Epidermal melanocyte (primary cell): ENCODE measurements around the gene SMAD6.
"Not testable (repeated sequence)": the region's sequence is repeated elsewhere in the genome, so short reads cannot be mapped to it uniquely, and the experiment has no call there.

Experiments
- DNase-seq: peaks from one replicate; pipeline ENCODE4 v3.0.0; 2011; ENCODE audit warnings: low spot score; ENCODE audit not compliant: insufficient read length

The SMAD6 gene

GRCh38 chr15:66822114-66822513 lies 120.1 kb downstream of the SMAD6 start:
- no peak for DNase-seq

DNA sequence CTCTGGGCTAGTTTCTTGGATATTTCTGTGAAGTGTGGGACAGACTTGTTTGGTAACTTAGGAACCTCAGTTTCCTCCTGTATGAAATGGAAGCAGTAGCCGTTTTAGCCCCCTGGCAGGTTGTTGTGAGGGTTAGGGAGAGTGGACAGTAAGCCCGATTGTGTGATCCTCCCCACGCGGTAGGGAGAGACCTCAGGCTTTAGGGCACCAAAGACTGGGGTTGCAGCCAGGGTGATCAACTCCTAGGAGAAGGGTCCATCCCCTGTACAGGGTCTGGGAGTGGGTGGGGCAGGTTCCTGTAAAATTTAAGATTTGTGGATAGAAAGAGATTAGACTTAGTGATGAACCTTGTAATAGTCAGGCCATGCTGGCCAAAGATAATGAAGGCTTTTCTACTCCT lies 120.5 kb downstream of the SMAD6 start:
- no peak for DNase-seq

DNA sequence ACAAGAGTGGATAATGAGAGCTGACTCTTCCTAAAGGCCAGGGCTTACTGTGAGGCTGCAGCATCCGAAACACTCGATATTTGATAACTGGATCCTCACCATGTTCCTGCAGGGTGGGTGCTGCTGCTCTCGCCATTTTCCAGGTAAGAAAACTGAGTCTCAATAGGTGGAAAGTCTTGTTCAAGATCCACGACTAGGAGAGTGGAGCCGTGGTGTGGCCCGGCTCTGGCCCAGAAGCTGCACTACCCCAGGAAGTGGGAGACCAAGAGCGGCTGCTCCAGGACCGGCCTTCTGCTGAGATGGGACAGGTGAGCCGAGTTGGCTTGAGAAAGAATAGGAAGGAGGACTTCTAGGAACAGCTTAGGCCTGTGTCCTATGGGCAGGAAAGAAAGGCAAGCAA lies 121.6 kb downstream of the SMAD6 start:
- DNase-seq = no peak

DNA sequence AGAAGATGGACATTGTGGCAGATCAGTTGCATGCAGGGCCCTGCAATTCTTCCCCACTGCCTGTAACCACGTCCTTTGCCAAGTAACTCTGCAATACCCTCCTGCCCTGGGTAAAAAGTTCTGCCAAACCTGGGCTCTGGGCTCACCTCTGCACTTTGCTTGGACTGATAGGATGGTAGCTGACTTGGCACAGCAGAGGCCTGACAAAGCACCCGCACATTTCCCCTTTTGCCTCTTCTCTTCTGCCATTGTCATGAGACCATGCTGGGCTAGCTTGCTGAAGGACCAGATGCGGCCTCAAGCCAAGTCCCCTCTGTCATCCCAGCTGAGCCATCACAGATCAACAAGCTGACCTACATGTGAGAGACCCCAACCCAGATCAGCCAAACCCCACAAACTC lies 122.4 kb downstream of the SMAD6 start:
- DNase-seq = no peak

- no peak for DNase-seq
Observed at GRCh38 chr15:66825139-66825538, 123.1 kb downstream of the SMAD6 start.

- DNase-seq = no peak
Observed at GRCh38 chr15:66825731-66826130, 123.7 kb downstream of the SMAD6 start.

DNA sequence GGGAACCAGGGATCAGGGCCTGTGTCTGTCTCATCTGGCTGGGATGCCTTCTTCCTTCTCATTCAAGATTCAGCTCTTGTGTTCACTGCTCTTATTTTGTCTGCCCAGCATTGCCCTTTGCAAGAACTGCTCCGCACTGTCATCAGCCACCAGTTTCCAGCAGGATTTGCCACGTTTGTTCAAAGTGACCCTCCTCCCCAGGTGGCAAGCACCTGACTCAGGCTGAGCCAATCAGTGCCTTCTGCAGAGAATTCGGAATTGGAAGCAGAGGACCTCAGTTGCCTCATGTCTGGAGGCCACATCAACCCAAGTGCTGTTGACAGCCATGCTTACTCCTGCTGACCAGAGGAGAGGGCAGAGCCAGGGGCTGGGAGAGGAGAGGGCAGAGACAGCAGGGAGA lies 124.5 kb downstream of the SMAD6 start:
- no peak for DNase-seq

GRCh38 chr15:66827039-66827697 lies 125.1 kb downstream of the SMAD6 start:
- DNase-seq = no peak

DNA sequence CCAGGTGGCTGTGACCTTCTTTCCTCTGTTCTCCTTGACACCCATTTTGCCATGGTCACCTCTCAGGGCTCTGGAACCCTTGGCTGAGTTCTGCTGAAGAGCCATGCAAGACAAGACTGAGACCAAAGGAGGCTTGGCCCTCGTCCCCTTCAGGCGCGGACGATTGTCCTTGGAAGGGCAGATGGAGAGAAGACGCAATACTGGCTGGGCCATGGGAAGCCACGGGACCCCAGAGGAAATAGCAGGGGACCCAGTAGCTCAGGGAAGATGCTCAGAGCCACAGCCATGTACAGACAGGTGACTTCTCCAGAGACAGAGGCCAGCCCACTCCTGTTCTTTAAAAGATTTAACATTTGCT lies 125.6 kb downstream of the SMAD6 start:
- DNase-seq = no peak

GRCh38 chr15:66828817-66829541 lies 126.9 kb downstream of the SMAD6 start:
- DNase-seq = not testable (repeated sequence)

- no peak for DNase-seq
Observed at GRCh38 chr15:66829551-66830121, 127.6 kb downstream of the SMAD6 start.

DNA sequence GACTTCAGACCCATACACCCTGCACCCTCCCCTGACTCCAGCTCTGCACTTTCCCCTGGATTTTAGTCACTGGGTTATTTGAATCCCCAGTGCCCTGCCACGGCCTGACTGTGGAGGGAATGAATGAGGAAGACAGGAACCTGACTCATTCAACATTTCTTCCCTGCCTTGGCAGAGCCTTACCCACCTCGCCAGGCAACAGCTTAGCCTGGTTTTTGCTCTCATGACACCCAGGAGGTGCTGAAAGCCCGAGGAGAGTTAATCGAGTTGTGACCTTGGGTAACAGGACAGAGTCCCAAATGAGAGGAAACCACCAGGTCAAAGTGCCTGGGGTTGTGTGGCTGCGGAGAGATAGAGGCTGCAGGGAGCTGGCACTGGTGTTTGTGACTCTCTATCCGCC lies 128.3 kb downstream of the SMAD6 start:
- DNase-seq = no peak

- no peak for DNase-seq
Observed at GRCh38 chr15:66830823-66831222, 128.8 kb downstream of the SMAD6 start.

- no peak for DNase-seq
Observed at GRCh38 chr15:66831289-66831688, 129.3 kb downstream of the SMAD6 start.

DNA sequence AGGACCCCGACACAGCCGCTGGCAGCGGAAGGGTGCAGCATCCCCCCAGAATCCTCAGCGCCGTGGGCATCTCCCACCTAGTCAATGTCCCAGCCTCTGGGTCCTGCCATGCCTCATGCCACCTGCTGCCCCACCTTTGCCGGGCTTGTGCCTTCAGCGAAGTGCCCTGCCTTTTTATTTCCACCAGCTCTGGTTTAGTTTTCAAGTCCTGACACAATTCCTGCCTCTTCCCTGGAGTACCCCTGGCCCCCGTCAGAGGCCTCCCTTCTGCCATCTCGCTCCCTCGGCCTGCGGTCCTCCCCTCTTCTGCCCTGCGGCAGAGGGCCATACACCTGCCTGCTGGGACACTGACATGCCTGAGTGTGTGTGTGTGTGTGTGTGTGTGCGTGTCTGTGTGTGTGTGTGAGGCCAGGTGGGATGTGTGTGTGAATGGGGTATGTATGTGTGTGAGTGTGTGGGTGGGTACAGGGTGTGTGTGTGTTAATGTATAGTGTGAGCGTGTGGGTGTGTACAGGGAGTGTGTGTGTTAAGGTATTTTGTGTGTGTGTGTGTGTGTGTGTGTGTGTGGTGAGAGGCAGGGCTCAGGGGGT lies 129.9 kb downstream of the SMAD6 start:
- no peak for DNase-seq
